Measurements from ENCODE around the gene CFAP91. TPM values are rescaled to one million over a fixed set of nuclear protein-coding genes. Genes with fewer than 3 reads are reported as not detected.

CFAP91 gene
- total RNA-seq, 2 experiments from 2014 or later, result 0.30 TPM; not detected in 1

DNA sequence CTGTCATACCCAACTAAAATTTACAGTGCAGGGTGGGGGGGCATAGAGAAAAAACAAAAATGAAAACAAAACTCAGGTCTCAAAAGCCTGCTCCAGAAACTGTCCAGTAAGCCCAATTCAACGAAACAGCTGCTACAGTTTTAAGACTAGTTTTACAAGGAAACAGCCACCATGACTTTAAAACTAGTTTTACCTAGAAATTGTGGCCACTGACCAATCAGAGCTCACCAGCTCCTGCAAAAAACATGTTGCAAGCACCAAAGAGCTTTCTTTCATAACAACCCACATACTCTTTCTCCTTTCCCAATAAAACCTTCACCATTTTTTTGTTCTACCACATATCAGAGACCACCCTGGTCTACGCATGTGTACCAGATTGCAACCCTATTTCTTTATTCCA, 7.3 kb upstream of the CFAP91 start:
- no peak overlapping the region for H3K4me3 Mint-ChIP-seq
- peaks cover under 1% of the 10 kb centered on the region for H3K27me3 Mint-ChIP-seq
- H3K27ac Mint-ChIP-seq, result no peak overlapping the region
- peaks cover 3% of the 10 kb centered on the region for H3K36me3 Mint-ChIP-seq
- no peaks in the 10 kb centered on the region for H3K9me3 Mint-ChIP-seq (ENCODE audit: low read depth)
- H3K4me1 Mint-ChIP-seq, result peaks cover 18% of the 10 kb centered on the region
- no peak for ATAC-seq
- CTCF ChIA-PET, result interaction anchor here (1.4 to 1.7 kb wide), 2 partner anchors 15 to 21 kb away, joined by 3 to 5 read pairs; no protein-coding TSS in a partner anchor
- no peak for DNase-seq

DNA sequence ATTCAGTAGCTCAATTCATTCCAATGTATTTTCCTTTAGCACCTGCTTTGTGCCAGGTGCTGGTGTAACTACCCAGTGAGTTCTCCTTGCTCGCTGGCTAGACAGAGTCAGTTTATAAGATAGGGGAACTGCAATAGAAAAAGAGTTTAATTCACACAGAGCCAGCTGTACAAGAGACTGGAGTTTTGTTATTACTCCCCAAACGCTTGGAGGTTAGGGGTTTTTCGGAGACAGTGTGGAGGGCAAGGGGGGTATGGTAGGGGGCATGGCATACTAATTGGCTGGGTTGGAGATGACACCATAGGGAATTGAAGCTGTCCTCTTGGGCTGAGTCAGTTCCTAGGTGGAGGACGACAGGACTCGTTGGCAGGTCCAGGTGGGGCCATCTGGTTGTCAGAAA, 5.4 kb upstream of the CFAP91 start:
- DNase-seq (no peak), ATAC-seq (no peak)
- peaks cover 9% of the 10 kb centered on the region for H3K36me3 Mint-ChIP-seq
- CTCF ChIA-PET, result interaction anchor here (0.8 kb wide), 1 partner anchor 17 kb away, joined by 4 read pairs; no protein-coding TSS in a partner anchor
- H3K27ac Mint-ChIP-seq, result no peak overlapping the region
- peaks cover 36% of the 10 kb centered on the region for H3K4me1 Mint-ChIP-seq
- peaks cover 4% of the 10 kb centered on the region for H3K9me3 Mint-ChIP-seq (ENCODE audit: low read depth)
- H3K4me3 Mint-ChIP-seq, result no peak overlapping the region
- no peaks in the 10 kb centered on the region for H3K27me3 Mint-ChIP-seq

DNA sequence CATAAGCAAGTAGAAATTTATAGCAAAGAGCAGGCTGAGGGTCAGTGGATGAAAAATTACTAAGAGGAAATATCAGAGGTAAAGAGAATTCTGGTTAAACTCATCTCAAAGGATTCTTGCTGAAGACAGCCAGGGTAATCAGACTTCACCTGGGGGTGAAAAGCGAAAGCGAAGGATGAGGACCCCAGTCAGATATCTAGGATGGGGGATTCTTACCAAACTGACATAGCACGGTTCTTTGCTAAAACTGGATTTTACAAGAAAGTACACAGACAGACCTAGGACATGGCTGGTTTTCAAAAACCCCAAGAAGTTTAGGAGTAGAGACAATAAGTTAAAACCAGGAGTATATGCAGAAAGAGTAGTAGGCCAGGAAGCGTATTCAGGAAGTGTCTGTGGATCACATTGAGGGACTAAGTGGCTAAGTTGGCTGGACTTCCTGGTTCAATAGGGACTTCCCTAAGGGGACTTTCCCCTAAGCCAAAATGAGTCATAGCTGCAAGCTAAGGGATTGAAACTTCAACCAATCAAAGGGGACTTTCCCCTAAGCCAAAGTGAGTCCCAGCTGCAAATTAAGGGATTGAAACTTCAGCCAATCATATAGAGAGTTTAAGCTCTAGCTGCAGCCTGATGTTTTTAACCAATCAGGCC, 2.4 kb upstream of the CFAP91 start:
- Mint-ChIP-seq H3K36me3 (peaks cover 9% of the 10 kb centered on the region), H3K9me3 (ENCODE audit: low read depth) (peaks cover 4% of the 10 kb centered on the region), H3K4me1 (peaks cover 49% of the 10 kb centered on the region), H3K4me3 (no peak overlapping the region), H3K27ac (peak overlapping the region; percentile 62), H3K27me3 (peaks cover 14% of the 10 kb centered on the region)
- CTCF ChIA-PET, result interaction anchor here (1.2 kb wide), 1 partner anchor 24 kb away, joined by 3 read pairs; the partner anchor contains the start of gene COX17
- ATAC-seq (peak; percentile 16), DNase-seq (peak; percentile 59)

DNA sequence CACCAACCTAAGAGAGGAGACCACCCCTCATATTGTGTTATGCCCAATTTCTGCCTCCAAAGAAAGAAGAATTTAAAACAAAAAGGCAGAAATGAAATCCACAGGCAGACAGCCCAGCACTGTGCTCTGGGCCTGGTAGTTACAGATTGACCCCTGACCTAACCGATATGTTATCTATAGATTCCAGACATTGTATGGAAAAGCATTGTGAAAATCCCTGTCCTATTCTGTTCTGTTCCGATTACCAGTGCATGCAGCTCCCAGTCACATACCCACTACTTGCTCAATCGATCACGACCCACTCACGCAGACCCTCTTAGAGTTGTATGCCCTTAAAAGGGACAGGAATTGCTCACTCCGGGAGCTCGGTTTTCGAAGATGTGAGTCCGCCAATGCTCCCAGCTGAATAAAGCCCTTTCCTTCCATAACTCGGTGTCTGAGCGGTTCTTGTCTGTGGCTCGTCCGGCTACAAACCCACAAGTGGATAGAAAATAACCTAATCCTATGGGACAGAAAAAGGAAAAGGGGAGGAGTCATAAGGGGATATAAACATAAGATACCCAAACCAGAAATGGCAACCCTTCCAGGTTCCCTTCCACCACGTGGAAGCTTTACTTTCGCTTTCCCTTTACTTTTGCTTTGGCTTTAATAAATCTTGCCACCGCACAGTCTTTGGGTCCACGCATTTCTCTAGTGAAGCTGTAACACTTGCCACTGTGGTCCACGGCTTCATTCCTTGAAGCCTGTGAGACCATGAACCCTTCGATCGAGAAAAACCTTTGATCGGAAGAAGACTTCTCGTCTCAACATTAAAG, 1.7 kb upstream of the CFAP91 start:
- H3K27me3 Mint-ChIP-seq, result peaks cover 16% of the 10 kb centered on the region
- CTCF ChIA-PET, result interaction anchor here (1.2 kb wide), 1 partner anchor 24 kb away, joined by 3 read pairs; the partner anchor contains the start of gene COX17
- H3K4me1 Mint-ChIP-seq, result peaks cover 46% of the 10 kb centered on the region
- DNase-seq (no peak), ATAC-seq (no peak)
- peaks cover 9% of the 10 kb centered on the region for H3K36me3 Mint-ChIP-seq
- no peak overlapping the region for H3K4me3 Mint-ChIP-seq
- H3K27ac Mint-ChIP-seq, result peak overlapping the region; percentile 62
- peaks cover 4% of the 10 kb centered on the region for H3K9me3 Mint-ChIP-seq (ENCODE audit: low read depth)

DNA sequence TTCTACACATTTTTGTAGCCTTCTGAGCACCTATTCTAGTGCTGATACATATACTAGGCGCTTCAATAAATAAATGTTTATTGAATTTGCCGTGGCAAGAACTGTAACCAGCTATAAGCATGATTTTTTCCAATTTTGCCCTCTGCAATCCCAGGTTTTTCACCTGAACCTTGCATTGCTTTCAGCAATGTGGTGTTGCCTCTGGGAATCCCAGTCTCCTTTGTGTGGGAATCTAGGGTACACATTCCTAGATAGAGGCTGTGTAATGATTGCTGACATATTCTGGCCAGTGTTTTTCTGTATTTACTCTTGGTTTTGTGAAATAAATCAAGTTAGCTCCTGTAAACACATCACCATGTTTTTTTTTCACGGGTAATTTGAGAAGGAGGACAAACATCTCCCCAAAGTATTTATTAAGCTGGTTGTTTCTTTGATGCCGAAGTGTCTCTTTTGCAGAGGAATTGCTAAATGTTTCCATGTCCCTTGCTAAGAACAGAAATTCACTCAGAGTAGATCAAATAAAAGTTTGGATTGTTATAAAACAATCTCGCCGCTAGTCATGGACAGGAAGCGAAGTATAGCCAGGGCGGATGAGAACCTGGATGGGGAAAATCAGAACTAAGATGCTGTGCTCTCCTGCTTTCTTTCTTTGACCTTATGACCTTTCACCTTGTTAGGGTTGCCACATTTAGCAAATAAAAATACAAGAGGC, 1.2 kb downstream of the CFAP91 start:
- peak overlapping the region; percentile 66 for H3K4me3 Mint-ChIP-seq

DNA sequence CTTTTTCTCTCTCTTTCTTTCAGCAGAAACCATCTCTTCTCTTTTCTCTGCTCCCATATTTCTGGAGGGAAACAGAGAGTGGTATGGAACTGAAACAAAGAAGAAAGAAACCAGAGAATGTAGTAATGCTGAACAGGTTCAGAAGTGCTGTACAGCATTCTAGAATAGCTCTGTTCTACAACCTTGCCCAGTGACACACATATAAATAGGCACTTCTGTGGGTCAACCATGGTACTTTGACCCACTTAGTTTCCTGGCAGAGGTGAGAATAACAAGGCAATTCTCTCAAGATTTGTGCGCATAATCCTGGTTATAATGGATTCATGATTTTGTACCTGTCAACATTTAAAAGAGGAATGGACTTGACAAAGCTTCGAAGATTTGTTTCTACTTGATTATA, 12.3 kb downstream of the CFAP91 start:
- ATAC-seq, result no peak
- H3K36me3 Mint-ChIP-seq, result no peaks in the 10 kb centered on the region
- no peaks in the 10 kb centered on the region for H3K9me3 Mint-ChIP-seq (ENCODE audit: low read depth)
- no peaks in the 10 kb centered on the region for H3K4me1 Mint-ChIP-seq
- CTCF ChIA-PET, result no interaction called here
- H3K27me3 Mint-ChIP-seq, result no peaks in the 10 kb centered on the region
- no peak for DNase-seq
- no peak overlapping the region for H3K27ac Mint-ChIP-seq
- no peak overlapping the region for H3K4me3 Mint-ChIP-seq

More for the DNA sequence above, 1.2 kb downstream of the CFAP91 start:
- Mint-ChIP-seq H3K27me3 (peaks cover 16% of the 10 kb centered on the region), H3K9me3 (ENCODE audit: low read depth) (peaks cover 4% of the 10 kb centered on the region), H3K27ac (no peak overlapping the region), H3K36me3 (peaks cover 9% of the 10 kb centered on the region), H3K4me1 (peaks cover 42% of the 10 kb centered on the region)
- CTCF ChIA-PET, result interaction anchor here (1.0 to 1.6 kb wide), 2 partner anchors 13 to 463 kb away, joined by 3 to 7 read pairs; partner anchors contain the start of gene B4GALT4
- ATAC-seq (no peak), DNase-seq (no peak)

DNA sequence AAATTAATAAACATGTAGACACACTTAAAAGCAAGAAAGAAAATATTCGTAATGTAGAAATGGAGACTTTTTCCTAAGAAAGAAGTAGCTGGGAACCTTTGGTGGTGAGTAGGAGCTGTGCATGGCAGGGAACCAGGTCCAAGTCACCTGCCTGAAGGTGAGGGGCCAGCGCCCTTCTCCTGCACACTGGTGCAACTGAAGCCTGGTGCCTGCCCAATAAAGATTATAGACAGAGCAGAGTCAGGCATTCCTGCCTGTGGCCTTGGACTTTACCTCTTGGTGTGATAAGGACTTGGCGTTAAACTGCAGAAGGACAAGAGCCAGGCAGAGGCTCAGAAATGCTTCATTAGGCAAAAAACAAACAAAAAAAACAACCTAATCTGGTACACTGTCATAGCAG, 14.2 kb downstream of the CFAP91 start:
- Mint-ChIP-seq H3K4me3 (no peak overlapping the region), H3K9me3 (ENCODE audit: low read depth) (no peaks in the 10 kb centered on the region), H3K27ac (no peak overlapping the region), H3K36me3 (no peaks in the 10 kb centered on the region), H3K27me3 (no peaks in the 10 kb centered on the region), H3K4me1 (no peaks in the 10 kb centered on the region)
- CTCF ChIA-PET, result interaction anchor here (1.1 to 1.6 kb wide), 2 partner anchors 9 to 21 kb away, joined by 3 to 5 read pairs; no protein-coding TSS in a partner anchor
- ATAC-seq, result no peak
- no peak for DNase-seq

DNA sequence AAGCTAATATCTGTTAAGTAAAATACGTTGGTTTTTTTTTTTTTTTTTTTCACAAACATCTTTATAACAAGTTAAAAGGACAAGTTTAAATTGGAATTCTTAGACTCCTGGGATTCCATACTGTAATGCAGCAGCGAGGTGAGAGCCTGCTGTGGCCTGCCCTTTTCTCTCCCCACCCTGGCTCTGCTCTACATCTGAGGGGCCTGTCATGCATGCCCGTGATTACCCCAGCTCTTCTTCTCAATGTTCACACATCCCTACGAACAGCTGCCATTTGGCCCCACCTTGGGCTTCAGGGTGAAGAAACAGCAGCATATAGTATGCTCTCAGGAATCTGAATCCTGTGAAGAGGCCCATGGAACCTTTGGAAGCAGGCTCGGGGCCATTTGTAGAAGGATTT, 14.7 kb downstream of the CFAP91 start:
- no peak for ATAC-seq
- CTCF ChIA-PET, result no interaction called here
- no peak overlapping the region for H3K4me3 Mint-ChIP-seq

DNA sequence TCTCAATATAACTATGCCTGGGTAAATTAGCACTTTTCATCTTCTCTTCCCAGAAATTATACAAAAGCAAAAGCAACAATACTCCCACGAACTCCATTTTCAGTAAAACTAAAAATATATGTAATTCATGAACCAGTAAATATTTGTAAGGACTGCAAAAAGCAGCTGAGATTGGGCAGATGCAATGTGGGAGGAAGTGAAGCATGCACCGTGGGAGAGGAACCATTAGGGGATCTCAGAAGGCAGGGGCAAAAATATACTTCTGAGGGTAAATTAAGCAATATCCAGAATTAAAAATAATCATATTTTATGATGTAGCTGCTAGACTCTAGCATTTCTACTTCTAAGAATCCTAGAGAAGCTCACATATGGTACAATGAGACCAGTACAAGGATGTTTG, 20.2 kb downstream of the CFAP91 start:
- H3K36me3 Mint-ChIP-seq, result no peaks in the 10 kb centered on the region
- no peaks in the 10 kb centered on the region for H3K4me1 Mint-ChIP-seq
- ATAC-seq, result no peak
- no peaks in the 10 kb centered on the region for H3K9me3 Mint-ChIP-seq (ENCODE audit: low read depth)
- no peak overlapping the region for H3K27ac Mint-ChIP-seq
- no peak for DNase-seq
- H3K27me3 Mint-ChIP-seq, result peaks cover 3% of the 10 kb centered on the region
- CTCF ChIA-PET, result no interaction called here
- no peak overlapping the region for H3K4me3 Mint-ChIP-seq

More for the DNA sequence above, 14.7 kb downstream of the CFAP91 start:
- Mint-ChIP-seq H3K27ac (no peak overlapping the region), H3K9me3 (ENCODE audit: low read depth) (no peaks in the 10 kb centered on the region), H3K27me3 (no peaks in the 10 kb centered on the region), H3K36me3 (no peaks in the 10 kb centered on the region), H3K4me1 (no peaks in the 10 kb centered on the region)
- no peak for DNase-seq

DNA sequence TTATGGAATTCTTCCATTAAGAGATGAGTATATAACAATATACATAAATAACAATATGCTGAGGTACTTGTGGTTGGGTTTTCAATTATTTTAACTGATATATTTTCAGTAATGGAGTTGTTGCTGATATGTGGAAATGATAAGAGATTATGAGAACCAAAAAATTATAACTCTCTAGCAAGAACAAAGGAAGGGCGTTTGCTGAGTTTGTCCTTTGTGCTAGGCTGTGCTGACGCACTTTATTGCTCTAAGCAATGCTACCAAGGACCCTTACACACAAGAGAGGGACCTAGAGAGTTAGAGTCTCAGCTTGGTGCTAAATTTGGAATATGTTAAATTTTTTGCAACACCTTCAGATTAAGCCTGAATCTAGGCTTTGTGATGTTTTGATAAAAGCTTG, 24.1 kb downstream of the CFAP91 start:
- peaks cover 3% of the 10 kb centered on the region for H3K27me3 Mint-ChIP-seq
- H3K27ac Mint-ChIP-seq, result no peak overlapping the region
- CTCF ChIA-PET, result interaction anchor here (0.9 kb wide), 1 partner anchor 15 kb away, joined by 3 read pairs; no protein-coding TSS in a partner anchor
- DNase-seq, result no peak
- H3K4me3 Mint-ChIP-seq, result no peak overlapping the region
- no peaks in the 10 kb centered on the region for H3K9me3 Mint-ChIP-seq (ENCODE audit: low read depth)
- no peaks in the 10 kb centered on the region for H3K36me3 Mint-ChIP-seq
- ATAC-seq, result no peak
- peaks cover 1% of the 10 kb centered on the region for H3K4me1 Mint-ChIP-seq

DNA sequence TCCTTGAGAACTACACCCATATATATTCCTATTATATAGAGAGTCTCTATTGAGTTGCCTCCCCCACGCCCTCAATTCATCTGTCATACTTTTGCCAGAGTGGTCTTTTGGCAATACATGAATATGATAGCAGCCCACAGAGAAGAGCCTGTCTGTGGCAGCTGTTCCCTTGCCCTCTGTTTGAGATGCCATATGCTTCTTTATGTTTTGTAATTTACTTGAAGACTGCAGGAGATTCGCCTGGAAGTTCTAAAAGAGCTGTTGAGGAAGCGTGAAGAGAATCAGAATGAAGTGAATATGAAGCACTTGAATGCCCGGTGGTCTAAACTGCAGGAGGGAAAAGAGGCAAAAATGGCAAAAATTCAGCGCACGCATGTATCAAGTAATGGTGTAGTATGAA, 27.2 kb downstream of the CFAP91 start:
- CTCF ChIA-PET, result no interaction called here
- H3K9me3 Mint-ChIP-seq (ENCODE audit: low read depth), result no peaks in the 10 kb centered on the region
- no peak overlapping the region for H3K27ac Mint-ChIP-seq
- H3K36me3 Mint-ChIP-seq, result no peaks in the 10 kb centered on the region
- H3K4me3 Mint-ChIP-seq, result no peak overlapping the region
- H3K27me3 Mint-ChIP-seq, result no peaks in the 10 kb centered on the region
- peaks cover 3% of the 10 kb centered on the region for H3K4me1 Mint-ChIP-seq
- ATAC-seq, result no peak
- DNase-seq, result no peak

DNA sequence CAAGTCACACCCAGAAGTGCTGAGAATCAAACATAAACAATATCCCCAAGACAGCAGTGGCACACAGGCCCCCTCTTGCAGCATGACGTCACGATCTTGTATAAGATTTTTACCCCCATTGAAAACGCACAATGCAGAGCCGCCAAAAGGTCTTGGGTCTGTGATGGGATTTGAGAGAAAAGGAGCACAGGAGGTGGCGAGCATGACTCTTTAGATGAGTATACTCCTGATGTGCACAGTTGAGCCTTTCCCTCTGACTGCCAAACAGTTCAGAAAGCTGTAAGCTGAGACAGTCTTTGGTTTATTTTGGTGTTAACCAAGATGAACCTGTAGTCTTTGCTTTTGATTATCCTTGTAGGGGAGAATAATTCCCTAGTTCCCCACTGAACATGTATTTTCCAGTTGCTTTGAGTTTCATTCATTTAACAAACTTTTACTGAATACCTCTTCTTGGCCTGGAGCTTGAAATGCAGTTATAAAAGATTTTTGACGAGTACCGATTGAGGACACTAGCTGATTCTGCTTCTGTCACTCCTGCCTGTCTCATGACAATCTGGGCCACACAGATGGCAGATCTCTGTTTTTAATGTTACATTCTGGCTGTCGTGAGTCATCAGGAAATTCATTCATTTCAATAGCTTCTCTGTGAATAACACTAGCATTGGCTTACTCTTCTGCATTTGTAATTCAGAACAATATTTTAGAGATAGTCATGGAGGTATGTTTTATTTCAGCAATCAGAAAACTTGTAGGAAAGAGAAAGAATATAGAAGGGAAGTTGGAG, 28.9 kb downstream of the CFAP91 start:
- peaks cover 3% of the 10 kb centered on the region for H3K4me1 Mint-ChIP-seq
- H3K9me3 Mint-ChIP-seq (ENCODE audit: low read depth), result no peaks in the 10 kb centered on the region
- H3K27me3 Mint-ChIP-seq, result no peaks in the 10 kb centered on the region
- H3K36me3 Mint-ChIP-seq, result no peaks in the 10 kb centered on the region
- H3K4me3 Mint-ChIP-seq, result no peak overlapping the region
- no peak overlapping the region for H3K27ac Mint-ChIP-seq
- CTCF ChIA-PET, result no interaction called here
- ATAC-seq (no peak), DNase-seq (no peak)

DNA sequence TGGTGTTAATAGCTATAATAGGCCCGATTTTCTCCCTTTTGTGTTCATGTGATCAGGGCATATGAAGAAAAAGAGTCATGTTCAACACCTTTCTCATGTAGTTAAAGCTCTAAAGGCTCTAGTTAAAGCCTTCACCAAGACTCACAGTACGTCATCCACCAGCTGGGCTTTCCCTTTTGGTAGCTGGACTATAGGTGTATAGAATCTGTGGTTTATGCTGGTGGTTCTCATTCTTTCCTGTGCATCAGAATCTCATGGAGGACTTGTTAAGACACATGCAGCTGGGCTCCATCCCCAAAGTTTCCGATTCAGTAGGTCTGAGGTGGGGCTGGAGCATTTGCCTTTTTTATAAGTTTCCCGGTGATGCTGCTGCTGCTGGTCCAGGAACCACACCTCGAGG, 31.0 kb downstream of the CFAP91 start:
- H3K4me3 Mint-ChIP-seq, result no peak overlapping the region
- ATAC-seq (no peak), DNase-seq (no peak)
- no peak overlapping the region for H3K27ac Mint-ChIP-seq
- no peaks in the 10 kb centered on the region for H3K36me3 Mint-ChIP-seq
- peaks cover 3% of the 10 kb centered on the region for H3K4me1 Mint-ChIP-seq
- CTCF ChIA-PET, result no interaction called here
- H3K9me3 Mint-ChIP-seq (ENCODE audit: low read depth), result no peaks in the 10 kb centered on the region
- no peaks in the 10 kb centered on the region for H3K27me3 Mint-ChIP-seq

Data from activated CD8-positive, alpha-beta memory T cell treated with anti-CD3 and anti-CD28 coated beads, Interleukin-2, amount 10 ng/mL, durations not matched to agents 7 days and 5 days (primary cell).